CD14-positive monocyte (primary cell): Measurements from ENCODE around the gene PPIL4. TPM values are rescaled to one million over a fixed set of nuclear protein-coding genes. Genes with fewer than 3 reads are reported as not detected.

Source experiments
- DNase-seq, 3 donors: peaks; one replicate each; pipeline ENCODE4 v3.0.0-alpha.2; 2011 to 2022
- H2AFZ ChIP-seq: 2 replicates; pipeline ENCODE4 v1.6.0; 2012; ENCODE audit warnings: mild to moderate bottlenecking, low read depth, low read length, inconsistent platforms; ENCODE audit not compliant: insufficient read depth, poor library complexity, severe bottlenecking
- H3K27ac ChIP-seq, 2 donors: 1 replicate in 1 of 2; 2 replicates in 1 of 2; pipeline ENCODE4 v1.5.1; 2012 to 2013; ENCODE audit warnings: low read length in 2 of 2, control low read depth in 1 of 2, inconsistent platforms in 1 of 2, low read depth in 1 of 2, mild to moderate bottlenecking in 1 of 2
- H3K27me3 ChIP-seq, 2 donors: one replicate each; pipeline versions ENCODE4 v1.6.0 to v1.6.1; 2011 to 2013; ENCODE audit warnings: low read length in 2 of 2; ENCODE audit not compliant: control insufficient read depth in 2 of 2, insufficient read depth in 2 of 2
- H3K36me3 ChIP-seq, 2 donors: replicated peaks in 1 of 2; 1 replicate in 1 of 2; 2 replicates in 1 of 2; pipeline versions ENCODE4 v1.5.1 to v1.6.1; 2012 to 2013; ENCODE audit warnings: low read length in 2 of 2, control low read depth in 1 of 2, inconsistent platforms in 1 of 2, mild to moderate bottlenecking in 1 of 2; ENCODE audit not compliant: insufficient read depth in 2 of 2, control insufficient read depth in 1 of 2
- H3K4me1 ChIP-seq, 2 donors: 1 replicate in 1 of 2; 2 replicates in 1 of 2; pipeline versions ENCODE4 v1.5.1 to v1.6.1; 2012 to 2013; ENCODE audit warnings: low read length in 2 of 2, control low read depth in 1 of 2, inconsistent platforms in 1 of 2, mild to moderate bottlenecking in 1 of 2, moderate library complexity in 1 of 2; ENCODE audit not compliant: insufficient read depth in 2 of 2, control insufficient read depth in 1 of 2
- H3K4me2 ChIP-seq: replicated peaks from 2 replicates; pipeline ENCODE3; 2012; ENCODE audit warnings: low read length, moderate library complexity, mild to moderate bottlenecking; ENCODE audit not compliant: poor library complexity, severe bottlenecking; ENCODE audit errors: extremely low read depth
- H3K4me3 ChIP-seq, 3 experiments: fragments of 200-600 bp in 1 of 3; sonication (generic) in 1 of 3; replicated peaks in 1 of 3; 1 replicate in 2 of 3; 2 replicates in 1 of 3; pipeline ENCODE4 v1.5.1; 2011 to 2013; ENCODE audit warnings: low read length in 3 of 3, mild to moderate bottlenecking in 3 of 3, control low read depth in 2 of 3, low read depth in 2 of 3, inconsistent platforms in 1 of 3, moderate library complexity in 1 of 3
- H3K79me2 ChIP-seq: 2 replicates; pipeline ENCODE4 v1.6.0; 2012; ENCODE audit warnings: mild to moderate bottlenecking, control low read depth, inconsistent platforms, low read length, moderate library complexity; ENCODE audit not compliant: insufficient read depth
- H3K9ac ChIP-seq: 2 replicates; pipeline ENCODE4 v1.6.0; 2017; ENCODE audit warnings: low read length, mild to moderate bottlenecking; ENCODE audit not compliant: insufficient read depth, poor library complexity, severe bottlenecking
- H3K9me3 ChIP-seq, 2 donors: replicated peaks in 1 of 2; 1 replicate in 1 of 2; 2 replicates in 1 of 2; pipeline versions ENCODE4 v1.5.1 to v1.6.1; 2012 to 2013; ENCODE audit warnings: low read length in 2 of 2, control low read depth in 1 of 2; ENCODE audit not compliant: control insufficient read depth in 1 of 2, insufficient read depth in 1 of 2
- H4K20me1 ChIP-seq: 2 replicates; pipeline ENCODE4 v1.6.0; 2012; ENCODE audit warnings: mild to moderate bottlenecking, low read length, control low read depth, moderate library complexity; ENCODE audit not compliant: insufficient read depth
- H3K27ac Mint-ChIP-seq, 7 donors: one replicate each; pipeline ENCODE4 v1.8.0; 2020; ENCODE audit warnings: mild to moderate bottlenecking in 7 of 7, mixed read lengths in 7 of 7, moderate library complexity in 6 of 7, inconsistent platforms in 2 of 7
- H3K27me3 Mint-ChIP-seq, 3 donors: one replicate each; pipeline ENCODE4 v1.8.0; 2021 to 2022; ENCODE audit warnings: low read depth in 3 of 3, mild to moderate bottlenecking in 3 of 3, mixed read lengths in 3 of 3, moderate library complexity in 3 of 3, inconsistent platforms in 1 of 3
- H3K36me3 Mint-ChIP-seq, 2 donors: one replicate each; pipeline ENCODE4 v1.8.0; 2020; ENCODE audit warnings: mixed read lengths in 2 of 2, inconsistent platforms in 1 of 2, mild to moderate bottlenecking in 1 of 2
- H3K4me1 Mint-ChIP-seq: one replicate; pipeline ENCODE4 v1.8.0; 2020; ENCODE audit warnings: mild to moderate bottlenecking, mixed read lengths
- H3K4me3 Mint-ChIP-seq, 2 donors: one replicate each; pipeline ENCODE4 v1.8.0; 2020; ENCODE audit warnings: mild to moderate bottlenecking in 2 of 2, mixed read lengths in 2 of 2, moderate library complexity in 1 of 2
- H3K9me3 Mint-ChIP-seq, 7 donors: one replicate each; pipeline ENCODE4 v1.8.0; 2020 to 2022; ENCODE audit warnings: mixed read lengths in 7 of 7, mild to moderate bottlenecking in 6 of 7, moderate library complexity in 6 of 7, inconsistent platforms in 2 of 7
- WGBS: methylation state at CpG from one replicate; pipeline ENCODE4 v1.1.5; 2013; ENCODE audit warnings: missing lambda C conversion rate; ENCODE audit not compliant: insufficient coverage; 5-methylcytosine and 5-hydroxymethylcytosine counted together
- intact Hi-C, 2 donors: fragments of 100-400 bp; cut with micrococcal nuclease; formaldehyde crosslinking; loops; one replicate each; pipeline versions ENCODE4 v1.15.0 to v1.15.1; 2023
- polyA plus RNA-seq, 3 donors: library from polyadenylated mRNA; depleted of rRNA in 1 of 3; unstranded in 2 of 3; stranded (reverse) in 1 of 3; fragments of 300-500 nt in 2 of 3; fragments of >200 nt in 1 of 3; fragmentation: Illumina TruSeq in 2 of 3; gene quantifications; 1 replicate in 2 of 3; 2 replicates in 1 of 3; pipeline ENCODE4 v1.2.3, GENCODE V29; 2012 to 2021
- TF ChIP-seq, protein P1 (sequence below): fragments of 200-600 bp; IDR thresholded peaks from one replicate; pipeline ENCODE4 v1.8.0; 2022; ENCODE audit warnings: antibody characterized with exemption, mild to moderate bottlenecking

Gene PPIL4
- polyA plus RNA-seq, 3 donors: 3.5 to 9.2 (median 4.4) TPM

DNA sequence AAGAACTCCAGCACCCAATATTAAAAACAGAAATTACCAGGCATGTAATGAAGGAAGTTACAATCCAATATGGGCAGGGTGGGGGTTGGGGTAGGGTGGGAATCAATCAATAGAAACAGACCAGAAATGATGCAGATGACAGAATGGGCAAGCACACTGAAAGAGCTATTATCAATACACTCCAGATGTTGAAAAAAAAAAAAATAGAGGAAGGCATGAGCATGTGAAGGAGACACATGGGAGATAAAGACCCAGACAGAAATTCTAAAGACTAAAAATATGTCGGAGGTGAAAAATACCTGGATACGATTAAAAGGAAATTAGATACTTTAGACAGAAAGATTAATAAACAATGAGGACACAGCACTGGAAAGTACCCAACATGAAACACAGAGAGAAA is 42.0 kb downstream of the PPIL4 start:
- TF ChIP-seq, protein P1, sequence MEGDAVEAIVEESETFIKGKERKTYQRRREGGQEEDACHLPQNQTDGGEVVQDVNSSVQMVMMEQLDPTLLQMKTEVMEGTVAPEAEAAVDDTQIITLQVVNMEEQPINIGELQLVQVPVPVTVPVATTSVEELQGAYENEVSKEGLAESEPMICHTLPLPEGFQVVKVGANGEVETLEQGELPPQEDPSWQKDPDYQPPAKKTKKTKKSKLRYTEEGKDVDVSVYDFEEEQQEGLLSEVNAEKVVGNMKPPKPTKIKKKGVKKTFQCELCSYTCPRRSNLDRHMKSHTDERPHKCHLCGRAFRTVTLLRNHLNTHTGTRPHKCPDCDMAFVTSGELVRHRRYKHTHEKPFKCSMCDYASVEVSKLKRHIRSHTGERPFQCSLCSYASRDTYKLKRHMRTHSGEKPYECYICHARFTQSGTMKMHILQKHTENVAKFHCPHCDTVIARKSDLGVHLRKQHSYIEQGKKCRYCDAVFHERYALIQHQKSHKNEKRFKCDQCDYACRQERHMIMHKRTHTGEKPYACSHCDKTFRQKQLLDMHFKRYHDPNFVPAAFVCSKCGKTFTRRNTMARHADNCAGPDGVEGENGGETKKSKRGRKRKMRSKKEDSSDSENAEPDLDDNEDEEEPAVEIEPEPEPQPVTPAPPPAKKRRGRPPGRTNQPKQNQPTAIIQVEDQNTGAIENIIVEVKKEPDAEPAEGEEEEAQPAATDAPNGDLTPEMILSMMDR: no peak
- H3K4me3 Mint-ChIP-seq: no peak overlapping the region
- no peak for DNase-seq
- Histone ChIP-seq H3K36me3 (peaks cover 20 to 66% of the 10 kb centered on the region in 2 donors), H4K20me1 (no peaks in the 10 kb centered on the region), H3K4me1 (no peaks in the 10 kb centered on the region), H2AFZ (no peak overlapping the region), H3K4me3 (no peak overlapping the region), H3K27me3 (no peaks in the 10 kb centered on the region), H3K9me3 (no peaks in the 10 kb centered on the region), H3K9ac (no peak overlapping the region), H3K27ac (no peak overlapping the region), H3K79me2 (no peaks in the 10 kb centered on the region), H3K4me2 (no peak overlapping the region)
- H3K36me3 Mint-ChIP-seq: peaks cover 43 to 48% of the 10 kb centered on the region in 2 donors
- peaks cover 2% of the 10 kb centered on the region for H3K4me1 Mint-ChIP-seq
- H3K27me3 Mint-ChIP-seq: no peaks in the 10 kb centered on the region
- intact Hi-C loops: no loop called here
- no CpG with 5 or more reads among the region's 2 CpGs for WGBS
- H3K9me3 Mint-ChIP-seq: no peaks in the 10 kb centered on the region
- H3K27ac Mint-ChIP-seq: peak overlapping the region in 2 of 7 donors; percentile 25 to 41

DNA sequence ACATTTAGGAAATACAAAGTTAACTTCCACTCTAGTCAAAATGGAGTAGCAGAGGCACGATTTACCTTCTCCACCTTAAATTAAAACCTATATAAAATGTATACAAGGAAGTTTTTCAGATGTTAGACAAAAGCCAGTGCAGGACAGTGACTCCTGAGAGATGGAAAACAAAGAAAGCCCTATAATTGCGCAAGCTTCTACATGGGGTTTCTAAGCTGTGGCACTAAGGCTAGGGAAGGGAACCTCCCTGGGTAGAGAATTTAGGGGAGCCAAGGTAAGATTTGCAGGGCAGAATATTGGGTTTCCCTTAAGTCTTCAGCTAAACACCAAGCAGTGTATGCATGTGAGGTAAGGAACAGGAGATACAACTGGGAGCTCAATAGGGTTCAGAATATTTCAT is 42.6 kb downstream of the PPIL4 start:
- H3K4me1 Mint-ChIP-seq: peaks cover 3% of the 10 kb centered on the region

More for the DNA sequence above, 42.6 kb downstream of the PPIL4 start:
- intact Hi-C loops: no loop called here
- Histone ChIP-seq H3K36me3 (peaks cover 17 to 62% of the 10 kb centered on the region in 2 donors), H3K4me1 (no peaks in the 10 kb centered on the region), H4K20me1 (no peaks in the 10 kb centered on the region), H3K9me3 (no peaks in the 10 kb centered on the region), H2AFZ (no peak overlapping the region), H3K4me3 (no peak overlapping the region), H3K9ac (no peak overlapping the region), H3K27ac (no peak overlapping the region), H3K4me2 (no peak overlapping the region), H3K27me3 (no peaks in the 10 kb centered on the region), H3K79me2 (no peaks in the 10 kb centered on the region)
- TF ChIP-seq, protein P1: no peak
- peak overlapping the region in 1 of 7 donors; percentile 3 for H3K27ac Mint-ChIP-seq
- H3K4me3 Mint-ChIP-seq: no peak overlapping the region
- WGBS: no CpG with 5 or more reads among the region's 2 CpGs
- peaks cover 40 to 43% of the 10 kb centered on the region in 2 donors for H3K36me3 Mint-ChIP-seq
- DNase-seq: no peak
- H3K27me3 Mint-ChIP-seq: no peaks in the 10 kb centered on the region
- no peaks in the 10 kb centered on the region for H3K9me3 Mint-ChIP-seq
